BJ (cell line): Measurements from ENCODE around the gene TELO2. TPM values are rescaled to one million over a fixed set of nuclear protein-coding genes. Genes with fewer than 3 reads are reported as not detected.

ENCODE experiments used
- CTCF ChIA-PET: fragments of 350-600 bp; formaldehyde crosslinking; extraction: SDS; loops from one replicate; lab custom pipeline; 2021; ENCODE audit warnings: antibody characterized with exemption, inconsistent platforms; lab: Yijun Ruan, JAX
- POLR2A ChIA-PET: fragments of 300-600 bp; sonication (Branson Sonifier 250); formaldehyde crosslinking; extraction: SDS; loops from one replicate; lab custom pipeline; 2021; ENCODE audit warnings: antibody characterized with exemption; lab: Charles Lee
- DNase-seq: peaks from one replicate; pipeline ENCODE4 v3.0.0-alpha.2; 2011; ENCODE audit warnings: low read depth
- H3K27me3 ChIP-seq: 2 replicates; pipeline ENCODE4 v1.6.0; 2011; ENCODE audit warnings: low read length; ENCODE audit not compliant: control insufficient read depth, insufficient read depth
- H3K36me3 ChIP-seq: 2 replicates; pipeline ENCODE4 v1.5.1; 2011; ENCODE audit warnings: low read length; ENCODE audit not compliant: control insufficient read depth, insufficient read depth
- H3K4me3 ChIP-seq: 2 replicates; pipeline ENCODE4 v1.5.1; 2011; ENCODE audit warnings: low read depth, mild to moderate bottlenecking, control low read depth, low read length
- CTCF ChIP-seq: IDR thresholded peaks from 2 replicates; pipeline ENCODE4 v1.5.1; 2011; ENCODE audit warnings: low read depth, mild to moderate bottlenecking, control low read depth, inconsistent platforms, low read length, moderate library complexity; ENCODE audit not compliant: insufficient read depth
- polyA plus RNA-seq: library from polyadenylated mRNA; depleted of rRNA; stranded (reverse); fragments of >200 nt; gene quantifications from 2 replicates; pipeline ENCODE4 v1.2.3, GENCODE V29; 2011

TELO2 gene
- polyA plus RNA-seq, 1 experiment: 15.9 TPM

- Histone ChIP-seq H3K27me3 (no peaks in the 10 kb centered on the region), H3K4me3 (no peak overlapping the region), H3K36me3 (peaks cover 18% of the 10 kb centered on the region)
- POLR2A ChIA-PET: no interaction called here
- peak; percentile 19 for DNase-seq
- CTCF ChIA-PET: interaction anchor here (1.8 kb wide), 1 partner anchor 248 kb away, joined by 4 read pairs; the partner anchor contains the start of gene MAPK8IP3
- TF ChIP-seq CTCF: no peak
These were observed 34.7 kb upstream of the TELO2 start for GRCh38 chr16:1458336-1458976.

- DNase-seq: no peak
- Histone ChIP-seq H3K4me3 (no peak overlapping the region), H3K27me3 (no peaks in the 10 kb centered on the region), H3K36me3 (peaks cover 16% of the 10 kb centered on the region)
- no peak for TF ChIP-seq CTCF
- POLR2A ChIA-PET: no interaction called here
- CTCF ChIA-PET: interaction anchor here (0.6 to 1.8 kb wide), 2 partner anchors 32 to 247 kb away, joined by 4 read pairs; partner anchors contain the start of gene MAPK8IP3
These were observed 34.2 kb upstream of the TELO2 start for GRCh38 chr16:1458977-1459341.

GRCh38 chr16:1459967-1460366 is 33.2 kb upstream of the TELO2 start:
- Histone ChIP-seq H3K27me3 (no peaks in the 10 kb centered on the region), H3K36me3 (peaks cover 14% of the 10 kb centered on the region), H3K4me3 (no peak overlapping the region)
- ChIA-PET POLR2A (no interaction called here), CTCF (interaction anchor here (1.8 kb wide), 1 partner anchor 246 kb away, joined by 4 read pairs; the partner anchor contains the start of gene MAPK8IP3)
- no peak for TF ChIP-seq CTCF
- no peak for DNase-seq

DNA sequence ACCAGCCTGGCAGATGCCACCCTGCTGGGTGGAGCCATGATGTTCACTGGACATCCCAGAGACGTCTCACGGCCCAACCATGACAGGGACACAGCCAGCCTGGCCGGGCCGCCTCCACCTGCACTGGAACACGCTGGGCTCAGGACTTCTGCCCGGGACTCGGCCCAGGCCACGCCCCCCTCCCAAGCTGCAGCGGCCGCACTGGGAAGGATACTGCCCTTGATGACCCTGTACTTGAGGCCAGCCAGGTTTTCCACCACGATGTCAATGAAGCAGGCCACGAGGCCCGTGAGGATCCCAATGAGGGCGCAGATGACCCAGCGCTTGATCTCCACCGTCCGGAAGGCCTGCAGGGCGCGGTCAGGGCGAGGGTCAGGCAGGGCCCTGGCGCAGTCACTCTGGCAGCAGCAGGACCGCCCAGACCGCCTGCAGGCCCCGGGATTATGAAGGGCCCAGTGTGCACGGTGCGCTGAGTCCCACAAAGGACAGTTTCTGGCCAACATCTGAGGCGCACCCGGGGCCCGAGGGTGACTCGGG is 32.5 kb upstream of the TELO2 start:
- ChIA-PET CTCF (no interaction called here), POLR2A (no interaction called here)
- no peak for DNase-seq
- no peaks in the 10 kb centered on the region for H3K27me3 ChIP-seq
- H3K4me3 ChIP-seq: no peak overlapping the region
- peaks cover 11% of the 10 kb centered on the region for H3K36me3 ChIP-seq
- no peak for TF ChIP-seq CTCF

GRCh38 chr16:1461146-1461545 is 32.0 kb upstream of the TELO2 start:
- ChIA-PET POLR2A (no interaction called here), CTCF (no interaction called here)
- peak; percentile 15 for DNase-seq
- Histone ChIP-seq H3K27me3 (no peaks in the 10 kb centered on the region), H3K36me3 (peaks cover 8% of the 10 kb centered on the region), H3K4me3 (no peak overlapping the region)
- TF ChIP-seq CTCF: no peak
